ENCODE results near the gene MCUB. TPM values are rescaled to one million over a fixed set of nuclear protein-coding genes. Genes with fewer than 3 reads are reported as not detected.

Gene MCUB
- total and polyA plus RNA-seq, 2 of the 13 experiments (the other 11 are each of a cell fraction or from before 2014, with no cell fraction given): 0.95 to 2.2 TPM

- no TSS peak for BruUV-seq (replicated peaks)
- H3K9me3 ChIP-seq (ENCODE audit: low read length): no peaks in the 10 kb centered on the region
- no peak for TF ChIP-seq KLF16 (CRISPR knock-in tag; IDR thresholded peaks at IDR 0.05)
- TF ChIP-seq MAFK (conservative IDR thresholded peaks at IDR 0.05 in 1 of 2, IDR thresholded peaks at IDR 0.05 in 1 of 2; ENCODE audit: low read length in 2 of 2): peak in 1 of 2 experiments; percentile 51; a peak in 2 of 4 replicates
- DNase-seq (ENCODE audit: low spot score) (no peak), FAIRE-seq (no peak), ATAC-seq (no peak)
- WGBS (ENCODE audit: low lambda C conversion rate): 77% methylated on average over 3 of the region's 3 CpGs
- H3K4me3 ChIP-seq (replicated peaks in 1 of 3; ENCODE audit: insufficient read depth in 1 of 3, low read depth in 2 of 3, low read length in 3 of 3): no peak overlapping the region
- H3K4me2 ChIP-seq (ENCODE audit: low read depth, low read length): no peak overlapping the region
- no peak overlapping the region for H3K9ac ChIP-seq (ENCODE audit: insufficient read depth, low read depth, low read length)
- CTCF ChIA-PET (ENCODE audit: low intra/inter-chr PET ratio, low total read pairs): no interaction called here
- no peaks in the 10 kb centered on the region for H3K36me3 ChIP-seq (replicated peaks in 1 of 2; ENCODE audit: control insufficient read depth in 1 of 2, insufficient read depth in 2 of 2, low read length in 2 of 2)
- intact Hi-C loops (cut with micrococcal nuclease; ENCODE audit: unreplicated experiment) (loop anchor here (5.0 kb wide), 1 partner anchor 150 kb away; no protein-coding TSS in a partner anchor), in situ Hi-C loops (cut with HindIII; ENCODE audit: extremely low pct_ligation_motif_present, low pct_unique_long_range_greater_than_20kb) (loop anchor here (25.0 kb wide), 1 partner anchor 240 kb away; the partner anchor contains the start of genes CFI and GAR1)
- no peaks in the 10 kb centered on the region for H4K20me1 ChIP-seq (ENCODE audit: insufficient read depth, low read length)
- H3K27ac ChIP-seq (ENCODE audit: extremely low read length, insufficient read depth, low read length): no peak overlapping the region
- no peaks in the 10 kb centered on the region for H3K79me2 ChIP-seq (ENCODE audit: insufficient read depth, low read length)
- H3K4me1 ChIP-seq (ENCODE audit: insufficient read depth, low read length): no peaks in the 10 kb centered on the region
- no peak overlapping the region for H2AFZ ChIP-seq (ENCODE audit: low read length)
- POLR2A ChIA-PET: no interaction called here
- no peaks in the 10 kb centered on the region for H3K27me3 ChIP-seq (ENCODE audit: control insufficient read depth in 1 of 2, insufficient read depth in 2 of 2, low read length in 2 of 2)
Measured at GRCh38 chr4:109572154-109572553, 12.1 kb downstream of the MCUB start.

GRCh38 chr4:109574443-109574850, 14.4 kb downstream of the MCUB start:
- peak; percentile 23 for FAIRE-seq
- H3K4me1 ChIP-seq (ENCODE audit: insufficient read depth, low read length): no peaks in the 10 kb centered on the region
- no peak overlapping the region for H2AFZ ChIP-seq (ENCODE audit: low read length)
- H3K4me2 ChIP-seq (ENCODE audit: low read depth, low read length): 0 out of 2 replicates have a peak overlapping the region, but pooled peaks have one; percentile 20
- ChIA-PET CTCF (ENCODE audit: low intra/inter-chr PET ratio, low total read pairs) (no interaction called here), POLR2A (no interaction called here)
- no peaks in the 10 kb centered on the region for H3K79me2 ChIP-seq (ENCODE audit: insufficient read depth, low read length)
- ATAC-seq: peak; percentile 91
- H3K36me3 ChIP-seq (replicated peaks in 1 of 2; ENCODE audit: control insufficient read depth in 1 of 2, insufficient read depth in 2 of 2, low read length in 2 of 2): no peaks in the 10 kb centered on the region
- peak; percentile 42 for DNase-seq (ENCODE audit: low spot score)
- no peaks in the 10 kb centered on the region for H3K9me3 ChIP-seq (ENCODE audit: low read length)
- H3K27ac ChIP-seq (ENCODE audit: extremely low read length, insufficient read depth, low read length): no peak overlapping the region
- in situ Hi-C loops (cut with HindIII; ENCODE audit: extremely low pct_ligation_motif_present, low pct_unique_long_range_greater_than_20kb) (loop anchor here (25.0 kb wide), 1 partner anchor 238 kb away; the partner anchor contains the start of genes CFI and GAR1), intact Hi-C loops (cut with micrococcal nuclease; ENCODE audit: unreplicated experiment) (loop anchor here (5.0 kb wide), 1 partner anchor 152 kb away; no protein-coding TSS in a partner anchor)
- no peaks in the 10 kb centered on the region for H4K20me1 ChIP-seq (ENCODE audit: insufficient read depth, low read length)
- no peak overlapping the region for H3K4me3 ChIP-seq (replicated peaks in 1 of 3; ENCODE audit: insufficient read depth in 1 of 3, low read depth in 2 of 3, low read length in 3 of 3)
- WGBS (ENCODE audit: low lambda C conversion rate): 40% methylated on average over 6 of the region's 6 CpGs
- no TSS peak for BruUV-seq (replicated peaks)
- TF ChIP-seq CTCF (CRISPR knock-in tag; IDR thresholded peaks at IDR 0.05) (peak; percentile 38), STAG1 (CRISPR knock-in tag; IDR thresholded peaks at IDR 0.05) (peak; percentile 56), ZBTB38 (CRISPR knock-in tag; IDR thresholded peaks at IDR 0.05) (no peak), SMC3 (IDR thresholded peaks at IDR 0.05; ENCODE audit: low read length) (peak; percentile 33; the same call in 1 of the 2 replicates), ZNF652 (CRISPR knock-in tag; IDR thresholded peaks at IDR 0.05; ENCODE audit: borderline replicate concordance, low read depth) (no peak), PRPF4 (IDR thresholded peaks at IDR 0.05; ENCODE audit: low read depth, low read length, poor library complexity, severe bottlenecking) (no peak), ELF3 (CRISPR knock-in tag; IDR thresholded peaks at IDR 0.05) (peak; percentile 86), ELF1 (CRISPR knock-in tag; IDR thresholded peaks at IDR 0.05) (peak; percentile 41; the same call in 1 of the 2 replicates), SOX13 (IDR thresholded peaks at IDR 0.05) (no peak), SOX13 (CRISPR knock-in tag; conservative IDR thresholded peaks at IDR 0.05 in 1 of 2, IDR thresholded peaks at IDR 0.05 in 1 of 2) (no peak), TEAD3 (CRISPR knock-in tag; optimal IDR thresholded peaks at IDR 0.05; ENCODE audit: borderline replicate concordance) (peak; percentile 29), HNF4A (CRISPR knock-in tag; IDR thresholded peaks at IDR 0.05) (no peak), ZFP36 (IDR thresholded peaks at IDR 0.05; ENCODE audit: borderline replicate concordance, low read depth, low read length, partially characterized antibody) (no peak)
- no peaks in the 10 kb centered on the region for H3K27me3 ChIP-seq (ENCODE audit: control insufficient read depth in 1 of 2, insufficient read depth in 2 of 2, low read length in 2 of 2)
- H3K9ac ChIP-seq (ENCODE audit: insufficient read depth, low read depth, low read length): no peak overlapping the region
